Neural cell (in vitro differentiated cells): ENCODE data around the gene HOXA7.

Source experiments
- CTCF ChIP-seq: fragments of 450-650 bp; IDR thresholded peaks from 2 replicates; pipeline ENCODE4 v1.5.1; 2014; ENCODE audit warnings: antibody characterized with exemption, mild to moderate bottlenecking, moderate library complexity; ENCODE audit not compliant: poor library complexity, severe bottlenecking
- EP300 ChIP-seq: fragments of 450-650 bp; conservative IDR thresholded peaks from 2 replicates; pipeline ENCODE4 v1.6.1; 2014; ENCODE audit warnings: antibody characterized with exemption, mild to moderate bottlenecking, moderate library complexity; ENCODE audit not compliant: poor library complexity, severe bottlenecking
- EZH2 ChIP-seq: fragments of 200-600, 300-800 bp; shearing (Covaris generic), sonication (generic); IDR thresholded peaks from 2 replicates; pipeline ENCODE4 v1.6.1; 2014; ENCODE audit warnings: antibody characterized with exemption, low read length, borderline replicate concordance, mild to moderate bottlenecking; ENCODE audit not compliant: insufficient read depth, poor library complexity, severe bottlenecking
- POLR2AphosphoS5 ChIP-seq: IDR thresholded peaks from 2 replicates; pipeline ENCODE4 v1.6.1; 2012

GRCh38 chr7:27165996-27166530, 9.6 kb upstream of the HOXA7 start:
- TF ChIP-seq EZH2 (no peak), EP300 (no peak), POLR2AphosphoS5 (no peak), CTCF (no peak)
